Measurements from ENCODE around the gene RRP15.

- TF ChIP-seq, protein P1, sequence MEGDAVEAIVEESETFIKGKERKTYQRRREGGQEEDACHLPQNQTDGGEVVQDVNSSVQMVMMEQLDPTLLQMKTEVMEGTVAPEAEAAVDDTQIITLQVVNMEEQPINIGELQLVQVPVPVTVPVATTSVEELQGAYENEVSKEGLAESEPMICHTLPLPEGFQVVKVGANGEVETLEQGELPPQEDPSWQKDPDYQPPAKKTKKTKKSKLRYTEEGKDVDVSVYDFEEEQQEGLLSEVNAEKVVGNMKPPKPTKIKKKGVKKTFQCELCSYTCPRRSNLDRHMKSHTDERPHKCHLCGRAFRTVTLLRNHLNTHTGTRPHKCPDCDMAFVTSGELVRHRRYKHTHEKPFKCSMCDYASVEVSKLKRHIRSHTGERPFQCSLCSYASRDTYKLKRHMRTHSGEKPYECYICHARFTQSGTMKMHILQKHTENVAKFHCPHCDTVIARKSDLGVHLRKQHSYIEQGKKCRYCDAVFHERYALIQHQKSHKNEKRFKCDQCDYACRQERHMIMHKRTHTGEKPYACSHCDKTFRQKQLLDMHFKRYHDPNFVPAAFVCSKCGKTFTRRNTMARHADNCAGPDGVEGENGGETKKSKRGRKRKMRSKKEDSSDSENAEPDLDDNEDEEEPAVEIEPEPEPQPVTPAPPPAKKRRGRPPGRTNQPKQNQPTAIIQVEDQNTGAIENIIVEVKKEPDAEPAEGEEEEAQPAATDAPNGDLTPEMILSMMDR (conservative IDR thresholded peaks at IDR 0.05 in 1 of 2, IDR thresholded peaks at IDR 0.05 in 1 of 2; ENCODE audit: low read depth in 1 of 2, low read length in 2 of 2), result no peak
- no peak for TF ChIP-seq EZH2 (IDR thresholded peaks at IDR 0.05; ENCODE audit: low read length, missing control alignments)
Measured at GRCh38 chr1:218297867-218298266, 12.8 kb downstream of the RRP15 start.
